Body of pancreas (tissue), 4 donors: ENCODE data around the gene CCDC34. TPM values are rescaled to one million over a fixed set of nuclear protein-coding genes. Genes with fewer than 3 reads are reported as not detected.

ENCODE experiments used
- ATAC-seq: fragments of 150-250 bp; one replicate; pipeline ENCODE4 v1.9.1; 2016
- DNase-seq, 4 donors: peaks; one replicate each; pipeline ENCODE4 v3.0.0-alpha.2; 2019
- H3K27ac ChIP-seq, 4 donors: fragments of 200-600 bp; sonication (generic); 1 replicate in 3 of 4; 2 replicates in 1 of 4; pipeline versions ENCODE4 v1.5.1 to v1.6.1; 2016 to 2019; ENCODE audit warnings: mild to moderate bottlenecking in 1 of 4, mixed read lengths in 1 of 4, moderate library complexity in 1 of 4
- H3K27me3 ChIP-seq, 2 donors: fragments of 200-600 bp; sonication (generic); one replicate each; pipeline ENCODE4 v1.6.0; 2016; ENCODE audit warnings: mild to moderate bottlenecking in 1 of 2
- H3K36me3 ChIP-seq, 2 donors: fragments of 200-600 bp; sonication (generic); replicated peaks in 1 of 2; 2 replicates each; pipeline ENCODE4 v1.5.1; 2016; ENCODE audit warnings: low read depth in 2 of 2; ENCODE audit not compliant: insufficient read depth in 1 of 2
- H3K4me1 ChIP-seq: fragments of 200-600 bp; sonication (generic); one replicate; pipeline ENCODE4 v1.6.0; 2016
- H3K4me3 ChIP-seq, 2 donors: fragments of 200-600 bp; sonication (generic); 1 replicate in 1 of 2; 2 replicates in 1 of 2; pipeline ENCODE4 v1.5.1; 2016 to 2019
- H3K9me3 ChIP-seq, 3 donors: fragments of 200-600 bp; sonication (generic); 1 replicate in 2 of 3; 2 replicates in 1 of 3; pipeline ENCODE4 v1.5.1; 2016
- CTCF ChIP-seq, 7 experiments: fragments of 450-650 bp in 4 of 7; fragments of 200-600 bp in 3 of 7; sonication (generic) in 3 of 7; IDR thresholded peaks; one replicate each; pipeline ENCODE4 v1.5.1; 2016 to 2019; ENCODE audit warnings: antibody characterized with exemption in 7 of 7
- POLR2A ChIP-seq, 3 donors: fragments of 450-650 bp; IDR thresholded peaks; one replicate each; pipeline ENCODE4 v1.6.1; 2016; ENCODE audit warnings: antibody characterized with exemption in 3 of 3, mild to moderate bottlenecking in 2 of 3
- WGBS, 2 donors: methylation state at CpG; one replicate each; pipeline ENCODE4 v1.1.5; 2017; 5-methylcytosine and 5-hydroxymethylcytosine counted together
- intact Hi-C: fragments of 100-400 bp; cut with DNase I; formaldehyde crosslinking; loops from one replicate; pipeline ENCODE4 v1.15.1; 2023
- total RNA-seq, 2 donors: library from RNA; depleted of rRNA; stranded (reverse); fragments of >200 nt; gene quantifications; one replicate each; pipeline ENCODE4 v1.1.0, GENCODE V29; 2016

The CCDC34 gene
- total RNA-seq, 2 donors from 2014 or later, result 3.6 to 5.9 TPM

- H3K9me3 ChIP-seq, result no peaks in the 10 kb centered on the region
- no peaks in the 10 kb centered on the region for H3K36me3 ChIP-seq
- H3K4me1 ChIP-seq, result peaks cover 29% of the 10 kb centered on the region
- no peak for DNase-seq
- no peaks in the 10 kb centered on the region for H3K27me3 ChIP-seq
- TF ChIP-seq POLR2A (IDR thresholded peaks at IDR 0.05) (no peak), CTCF (IDR thresholded peaks at IDR 0.05) (no peak)
- H3K27ac ChIP-seq, result no peak overlapping the region
- intact Hi-C loops, result no loop called here
- no peak overlapping the region for H3K4me3 ChIP-seq
- ATAC-seq, result no peak
These were observed 52.8 kb downstream of the CCDC34 start for GRCh38 chr11:27310182-27310581.

- no peak overlapping the region for H3K4me3 ChIP-seq
- WGBS, 2 donors, result 62 to 66% methylated on average over 5 of the region's 5 CpGs
- intact Hi-C loops, result no loop called here
- ATAC-seq (no peak), DNase-seq (no peak)
- H3K27ac ChIP-seq, result no peak overlapping the region
- peaks cover 29% of the 10 kb centered on the region for H3K4me1 ChIP-seq
- no peaks in the 10 kb centered on the region for H3K36me3 ChIP-seq
- no peak for TF ChIP-seq POLR2A (IDR thresholded peaks at IDR 0.05)
- no peak for TF ChIP-seq CTCF (IDR thresholded peaks at IDR 0.05)
- H3K9me3 ChIP-seq, result no peaks in the 10 kb centered on the region
- H3K27me3 ChIP-seq, result no peaks in the 10 kb centered on the region
These were observed 54.0 kb downstream of the CCDC34 start for GRCh38 chr11:27309046-27309445.

- DNase-seq, result no peak
- no peaks in the 10 kb centered on the region for H3K36me3 ChIP-seq
These were observed 55.8 kb downstream of the CCDC34 start for GRCh38 chr11:27307232-27307631.

GRCh38 chr11:27305751-27306150, 57.3 kb downstream of the CCDC34 start:
- no peaks in the 10 kb centered on the region for H3K36me3 ChIP-seq
- 67 to 95% methylated on average over 1 to 3 of the region's 3 CpGs for WGBS, 2 donors
- no peak overlapping the region for H3K27ac ChIP-seq
- no peaks in the 10 kb centered on the region for H3K27me3 ChIP-seq
- no peaks in the 10 kb centered on the region for H3K9me3 ChIP-seq
- intact Hi-C loops, result no loop called here
- peaks cover 3% of the 10 kb centered on the region for H3K4me1 ChIP-seq
- no peak overlapping the region for H3K4me3 ChIP-seq
- DNase-seq (no peak), ATAC-seq (no peak)
- TF ChIP-seq POLR2A (IDR thresholded peaks at IDR 0.05), result no peak
- TF ChIP-seq CTCF (IDR thresholded peaks at IDR 0.05), result no peak

More at GRCh38 chr11:27307232-27307631, 55.8 kb downstream of the CCDC34 start:
- H3K9me3 ChIP-seq, result no peaks in the 10 kb centered on the region
- TF ChIP-seq POLR2A (IDR thresholded peaks at IDR 0.05) (no peak), CTCF (IDR thresholded peaks at IDR 0.05) (no peak)
- intact Hi-C loops, result no loop called here
- no peaks in the 10 kb centered on the region for H3K27me3 ChIP-seq
- no peak overlapping the region for H3K27ac ChIP-seq
- no peak for ATAC-seq
- peaks cover 16% of the 10 kb centered on the region for H3K4me1 ChIP-seq
- no peak overlapping the region for H3K4me3 ChIP-seq

GRCh38 chr11:27304514-27304913, 58.5 kb downstream of the CCDC34 start:
- Histone ChIP-seq H3K36me3 (no peaks in the 10 kb centered on the region), H3K9me3 (no peaks in the 10 kb centered on the region), H3K27me3 (no peaks in the 10 kb centered on the region), H3K27ac (no peak overlapping the region), H3K4me3 (no peak overlapping the region), H3K4me1 (no peaks in the 10 kb centered on the region)
- 80% methylated on average over 1 of the region's 8 CpGs; no CpG with 5 or more reads in 1 of the 2 donors for WGBS, 2 donors
- intact Hi-C loops, result no loop called here
- DNase-seq, result no peak
- ATAC-seq, result no peak
- no peak for TF ChIP-seq CTCF (IDR thresholded peaks at IDR 0.05)
- no peak for TF ChIP-seq POLR2A (IDR thresholded peaks at IDR 0.05)
